Measurements from ENCODE around the gene FBRS.

FBRS gene

GRCh38 chr16:30658731-30659506 is 688 bp downstream of the FBRS start:
- peak; percentile 78 for FAIRE-seq
- TF ChIP-seq TAF1 (IDR thresholded peaks at IDR 0.05; ENCODE audit: borderline replicate concordance, low read depth, low read length) (no peak), POLR2AphosphoS5 (IDR thresholded peaks at IDR 0.05; ENCODE audit: low read depth, low read length) (0 out of 2 replicates have a peak, but pooled peaks have one; percentile 1)
- DNase-seq (ENCODE audit: insufficient read length), result peak; percentile 57

GRCh38 chr16:30659507-30660423 is 1.5 kb downstream of the FBRS start:
- no peak for DNase-seq (ENCODE audit: insufficient read length)
- peak; percentile 70 for FAIRE-seq
- TF ChIP-seq POLR2A (IDR thresholded peaks at IDR 0.05; ENCODE audit: low read depth, low read length), result 0 out of 2 replicates have a peak, but pooled peaks have one; percentile 5
- TF ChIP-seq TAF1 (IDR thresholded peaks at IDR 0.05; ENCODE audit: borderline replicate concordance, low read depth, low read length), result no peak
- TF ChIP-seq POLR2AphosphoS5 (IDR thresholded peaks at IDR 0.05; ENCODE audit: low read depth, low read length), result peak; percentile 53; the same call in 1 of the 2 replicates

GRCh38 chr16:30660424-30661261 is 2.4 kb downstream of the FBRS start:
- DNase-seq (ENCODE audit: insufficient read length) (no peak), FAIRE-seq (peak; percentile 86)
- TF ChIP-seq TAF1 (IDR thresholded peaks at IDR 0.05; ENCODE audit: borderline replicate concordance, low read depth, low read length), result peak; percentile 48; the same call in 1 of the 2 replicates
- no peak for TF ChIP-seq POLR2AphosphoS5 (IDR thresholded peaks at IDR 0.05; ENCODE audit: low read depth, low read length)

DNA sequence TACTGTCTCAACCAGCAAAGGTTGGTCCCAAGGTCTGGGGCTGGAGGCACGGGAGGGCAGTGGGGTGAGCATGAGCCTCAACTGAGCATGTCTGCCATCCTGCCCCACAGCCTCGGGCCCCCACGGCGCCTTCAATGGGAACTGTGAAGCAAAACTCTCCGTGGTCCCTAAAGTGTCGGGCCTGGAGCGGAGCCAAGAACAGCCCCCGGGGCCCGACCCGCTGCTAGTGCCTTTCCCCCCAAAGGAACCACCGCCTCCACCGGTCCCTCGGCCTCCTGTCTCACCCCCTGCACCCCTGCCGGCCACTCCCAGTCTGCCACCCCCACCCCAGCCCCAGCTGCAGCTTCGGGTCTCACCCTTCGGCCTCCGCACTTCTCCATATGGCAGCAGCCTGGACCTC is 4.2 kb downstream of the FBRS start:
- no peak for TF ChIP-seq POLR2AphosphoS5 (IDR thresholded peaks at IDR 0.05; ENCODE audit: low read depth, low read length)
- TF ChIP-seq TAF1 (IDR thresholded peaks at IDR 0.05; ENCODE audit: borderline replicate concordance, low read depth, low read length), result no peak
- TF ChIP-seq POLR2A (IDR thresholded peaks at IDR 0.05; ENCODE audit: low read depth, low read length), result no peak
- DNase-seq (ENCODE audit: insufficient read length), result no peak
- FAIRE-seq, result no peak

DNA sequence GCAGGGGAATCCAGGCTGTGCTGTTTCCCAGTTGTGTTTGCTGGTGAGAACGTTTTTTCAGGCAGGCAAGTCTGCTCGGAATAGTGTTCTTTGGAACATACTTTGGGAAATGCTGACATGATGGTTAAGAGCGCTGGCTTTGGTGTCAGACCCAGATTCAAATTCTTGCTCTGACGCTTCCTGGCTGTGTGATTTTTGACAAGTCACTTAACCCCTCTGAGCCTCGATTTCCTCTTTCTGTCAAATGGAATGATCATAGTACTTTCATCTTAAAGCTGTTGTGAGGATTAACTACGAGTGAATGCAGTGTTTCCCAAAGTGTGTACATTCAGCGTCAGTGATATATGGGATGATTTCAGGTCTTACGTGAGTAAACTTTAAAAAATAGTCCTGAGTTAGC is 4.8 kb downstream of the FBRS start:
- FAIRE-seq (no peak), DNase-seq (ENCODE audit: insufficient read length) (no peak)
- no peak for TF ChIP-seq POLR2AphosphoS5 (IDR thresholded peaks at IDR 0.05; ENCODE audit: low read depth, low read length)
- TF ChIP-seq POLR2A (IDR thresholded peaks at IDR 0.05; ENCODE audit: low read depth, low read length), result no peak
- no peak for TF ChIP-seq TAF1 (IDR thresholded peaks at IDR 0.05; ENCODE audit: borderline replicate concordance, low read depth, low read length)

DNA sequence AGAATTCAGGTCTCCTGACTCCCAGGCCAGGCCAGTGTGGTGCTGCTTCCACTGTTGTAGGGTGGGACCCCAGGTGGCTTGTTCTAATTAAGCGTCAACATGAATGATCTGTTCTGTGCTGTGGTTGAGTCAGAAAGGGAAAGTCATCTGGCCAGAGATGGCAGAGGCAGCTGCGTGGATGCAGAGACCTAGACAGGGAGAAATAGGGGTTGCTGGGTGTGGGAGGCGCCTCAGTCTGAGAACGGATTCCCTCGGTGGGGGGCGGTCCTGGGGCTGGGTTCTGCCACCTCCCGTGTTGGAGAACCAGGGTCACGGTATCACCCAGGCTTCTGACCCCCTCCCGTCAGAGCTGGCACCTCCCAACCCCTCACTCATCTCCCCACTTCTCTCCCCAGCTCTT is 5.6 kb downstream of the FBRS start:
- TF ChIP-seq TAF1 (IDR thresholded peaks at IDR 0.05; ENCODE audit: borderline replicate concordance, low read depth, low read length), result no peak
- TF ChIP-seq POLR2A (IDR thresholded peaks at IDR 0.05; ENCODE audit: low read depth, low read length), result no peak
- DNase-seq (ENCODE audit: insufficient read length) (no peak), FAIRE-seq (no peak)

GRCh38 chr16:30664616-30665109 is 6.4 kb downstream of the FBRS start:
- FAIRE-seq, result no peak
- no peak for TF ChIP-seq POLR2A (IDR thresholded peaks at IDR 0.05; ENCODE audit: low read depth, low read length)
- no peak for TF ChIP-seq POLR2AphosphoS5 (IDR thresholded peaks at IDR 0.05; ENCODE audit: low read depth, low read length)
- TF ChIP-seq TAF1 (IDR thresholded peaks at IDR 0.05; ENCODE audit: borderline replicate concordance, low read depth, low read length), result no peak

DNA sequence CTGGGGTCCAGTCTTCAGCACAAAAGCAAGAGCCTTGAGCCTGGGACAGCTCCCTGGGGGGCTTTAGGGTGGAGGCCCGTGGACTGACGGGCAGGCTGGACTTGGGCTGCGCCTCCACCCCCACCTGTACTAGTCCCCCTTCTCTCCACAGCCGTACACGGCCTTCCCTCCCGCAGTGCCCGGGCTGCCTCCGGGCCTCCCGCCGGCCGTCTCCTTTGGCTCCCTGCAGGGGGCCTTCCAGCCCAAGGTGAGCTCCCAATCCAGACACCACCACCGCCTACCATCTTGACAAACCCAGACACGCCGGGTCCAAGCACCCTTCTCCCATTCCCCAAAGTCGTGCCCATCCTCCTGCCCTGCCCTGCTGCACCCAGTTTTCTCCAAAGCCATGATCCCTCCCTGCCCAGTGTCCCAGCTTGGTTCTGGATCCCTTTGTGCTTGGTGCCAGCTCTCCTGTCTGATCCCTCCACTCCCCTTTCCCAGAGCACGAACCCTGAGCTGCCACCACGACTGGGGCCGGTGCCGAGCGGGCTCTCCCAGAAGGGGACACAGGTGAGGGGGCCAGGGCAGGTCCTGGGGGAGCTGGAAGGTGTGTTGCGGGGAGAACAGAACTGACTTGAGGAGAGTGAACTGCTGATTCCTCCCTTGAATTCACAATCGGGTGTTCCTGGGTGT is 7.1 kb downstream of the FBRS start:
- DNase-seq (ENCODE audit: insufficient read length), result no peak
- TF ChIP-seq TAF1 (IDR thresholded peaks at IDR 0.05; ENCODE audit: borderline replicate concordance, low read depth, low read length) (no peak), POLR2A (IDR thresholded peaks at IDR 0.05; ENCODE audit: low read depth, low read length) (no peak), POLR2AphosphoS5 (IDR thresholded peaks at IDR 0.05; ENCODE audit: low read depth, low read length) (no peak)
- FAIRE-seq, result no peak

More at GRCh38 chr16:30664616-30665109, 6.4 kb downstream of the FBRS start:
- no peak for DNase-seq (ENCODE audit: insufficient read length)

- TF ChIP-seq TAF1 (IDR thresholded peaks at IDR 0.05; ENCODE audit: borderline replicate concordance, low read depth, low read length), result no peak
- TF ChIP-seq POLR2AphosphoS5 (IDR thresholded peaks at IDR 0.05; ENCODE audit: low read depth, low read length), result no peak
- no peak for TF ChIP-seq POLR2A (IDR thresholded peaks at IDR 0.05; ENCODE audit: low read depth, low read length)
- no peak for DNase-seq (ENCODE audit: insufficient read length)
- FAIRE-seq, result no peak
Observed at GRCh38 chr16:30665830-30666190, 7.6 kb downstream of the FBRS start.

DNA sequence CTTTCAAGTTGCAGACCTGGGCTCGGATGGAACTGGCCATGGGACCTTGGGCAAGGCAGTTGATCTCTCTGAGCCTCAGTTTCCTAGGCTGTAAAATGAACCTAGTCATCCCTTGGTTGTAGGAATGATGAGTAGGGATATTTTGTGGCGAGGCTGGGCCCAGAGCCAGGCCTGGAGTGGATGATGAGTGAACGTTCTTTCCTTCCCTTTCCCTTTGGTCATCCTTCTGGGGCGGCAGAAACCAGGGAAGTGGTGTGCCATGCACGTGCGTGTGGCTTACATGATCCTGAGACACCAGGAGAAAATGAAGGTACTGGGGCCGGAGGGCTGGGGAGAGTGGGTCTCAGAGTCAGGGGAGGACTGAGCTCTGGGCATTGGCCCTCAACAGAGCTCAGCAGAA is 8.4 kb downstream of the FBRS start:
- FAIRE-seq, result no peak
- no peak for DNase-seq (ENCODE audit: insufficient read length)
- TF ChIP-seq POLR2A (IDR thresholded peaks at IDR 0.05; ENCODE audit: low read depth, low read length) (no peak), TAF1 (IDR thresholded peaks at IDR 0.05; ENCODE audit: borderline replicate concordance, low read depth, low read length) (no peak), POLR2AphosphoS5 (IDR thresholded peaks at IDR 0.05; ENCODE audit: low read depth, low read length) (no peak)

All from GM12892 (cell line).